ENCODE data around the gene SPTBN4. TPM values are rescaled to one million over a fixed set of nuclear protein-coding genes. Genes with fewer than 3 reads are reported as not detected.

Gene SPTBN4
- total RNA-seq, 1 experiment from 2014 or later: 6.3 TPM

- in situ Hi-C loops (cut with HindIII; ENCODE audit: low pct_unique_long_range_greater_than_20kb, low sequenced_read_pairs): no loop called here
- DNase-seq (ENCODE audit: low read depth): no peak
Measured at GRCh38 chr19:40567750-40568494, 101.1 kb downstream of the SPTBN4 start.

GRCh38 chr19:40570313-40571004 lies 103.7 kb downstream of the SPTBN4 start:
- DNase-seq (ENCODE audit: low read depth): peak; percentile 100
- in situ Hi-C loops (cut with HindIII; ENCODE audit: low pct_unique_long_range_greater_than_20kb, low sequenced_read_pairs): no loop called here

- in situ Hi-C loops (cut with HindIII; ENCODE audit: low pct_unique_long_range_greater_than_20kb, low sequenced_read_pairs): no loop called here
Measured at GRCh38 chr19:40571005-40571318, 104.2 kb downstream of the SPTBN4 start.

GRCh38 chr19:40571831-40572495 lies 105.2 kb downstream of the SPTBN4 start:
- DNase-seq (ENCODE audit: low read depth): no peak
- in situ Hi-C loops (cut with HindIII; ENCODE audit: low pct_unique_long_range_greater_than_20kb, low sequenced_read_pairs): no loop called here

More at GRCh38 chr19:40571005-40571318, 104.2 kb downstream of the SPTBN4 start:
- DNase-seq (ENCODE audit: low read depth): no peak

- no peak for DNase-seq (ENCODE audit: low read depth)
- in situ Hi-C loops (cut with HindIII; ENCODE audit: low pct_unique_long_range_greater_than_20kb, low sequenced_read_pairs): no loop called here
Measured at GRCh38 chr19:40575326-40575725, 108.5 kb downstream of the SPTBN4 start.

GRCh38 chr19:40576151-40576584 lies 109.4 kb downstream of the SPTBN4 start:
- DNase-seq (ENCODE audit: low read depth): no peak
- in situ Hi-C loops (cut with HindIII; ENCODE audit: low pct_unique_long_range_greater_than_20kb, low sequenced_read_pairs): no loop called here

GRCh38 chr19:40576585-40577451 lies 110.0 kb downstream of the SPTBN4 start, which contains the start of gene SHKBP1:
Gene SHKBP1, plus strand, starts transcription at chr19:40576873. Its CDS starts 27 bp downstream, at chr19:40576900.
- peak; percentile 95 for DNase-seq (ENCODE audit: low read depth)
- in situ Hi-C loops (cut with HindIII; ENCODE audit: low pct_unique_long_range_greater_than_20kb, low sequenced_read_pairs): no loop called here

- DNase-seq (ENCODE audit: low read depth): peak; percentile 54
- in situ Hi-C loops (cut with HindIII; ENCODE audit: low pct_unique_long_range_greater_than_20kb, low sequenced_read_pairs): no loop called here
Measured at GRCh38 chr19:40578442-40578908, 111.7 kb downstream of the SPTBN4 start.

- DNase-seq (ENCODE audit: low read depth): no peak
- in situ Hi-C loops (cut with HindIII; ENCODE audit: low pct_unique_long_range_greater_than_20kb, low sequenced_read_pairs): no loop called here
Measured at GRCh38 chr19:40580619-40581018, 113.8 kb downstream of the SPTBN4 start.

GRCh38 chr19:40581531-40581930 lies 114.7 kb downstream of the SPTBN4 start:
- in situ Hi-C loops (cut with HindIII; ENCODE audit: low pct_unique_long_range_greater_than_20kb, low sequenced_read_pairs): no loop called here
- DNase-seq (ENCODE audit: low read depth): no peak

GRCh38 chr19:40582467-40582866 lies 115.7 kb downstream of the SPTBN4 start:
- in situ Hi-C loops (cut with HindIII; ENCODE audit: low pct_unique_long_range_greater_than_20kb, low sequenced_read_pairs): no loop called here
- DNase-seq (ENCODE audit: low read depth): no peak

- in situ Hi-C loops (cut with HindIII; ENCODE audit: low pct_unique_long_range_greater_than_20kb, low sequenced_read_pairs): no loop called here
- DNase-seq (ENCODE audit: low read depth): no peak
Measured at GRCh38 chr19:40583283-40583682, 116.5 kb downstream of the SPTBN4 start.

- in situ Hi-C loops (cut with HindIII; ENCODE audit: low pct_unique_long_range_greater_than_20kb, low sequenced_read_pairs): no loop called here
- peak; percentile 46 for DNase-seq (ENCODE audit: low read depth)
Measured at GRCh38 chr19:40584007-40584406, 117.2 kb downstream of the SPTBN4 start.

- in situ Hi-C loops (cut with HindIII; ENCODE audit: low pct_unique_long_range_greater_than_20kb, low sequenced_read_pairs): no loop called here
- peak; percentile 93 for DNase-seq (ENCODE audit: low read depth)
Measured at GRCh38 chr19:40585241-40585981, 118.6 kb downstream of the SPTBN4 start.

- in situ Hi-C loops (cut with HindIII; ENCODE audit: low pct_unique_long_range_greater_than_20kb, low sequenced_read_pairs): no loop called here
- DNase-seq (ENCODE audit: low read depth): no peak
Measured at GRCh38 chr19:40585982-40586422, 119.2 kb downstream of the SPTBN4 start.

GRCh38 chr19:40586611-40587010 lies 119.8 kb downstream of the SPTBN4 start:
- DNase-seq (ENCODE audit: low read depth): no peak
- in situ Hi-C loops (cut with HindIII; ENCODE audit: low pct_unique_long_range_greater_than_20kb, low sequenced_read_pairs): no loop called here

- DNase-seq (ENCODE audit: low read depth): peak; percentile 61
- in situ Hi-C loops (cut with HindIII; ENCODE audit: low pct_unique_long_range_greater_than_20kb, low sequenced_read_pairs): no loop called here
Measured at GRCh38 chr19:40588110-40588854, 121.5 kb downstream of the SPTBN4 start.

Measured in Caki2 (cell line).